ENCODE results near the gene MPST.
"Not testable (repeated sequence)": the region's sequence is repeated elsewhere in the genome, so short reads cannot be mapped to it uniquely, and the experiment has no call there.

DNA sequence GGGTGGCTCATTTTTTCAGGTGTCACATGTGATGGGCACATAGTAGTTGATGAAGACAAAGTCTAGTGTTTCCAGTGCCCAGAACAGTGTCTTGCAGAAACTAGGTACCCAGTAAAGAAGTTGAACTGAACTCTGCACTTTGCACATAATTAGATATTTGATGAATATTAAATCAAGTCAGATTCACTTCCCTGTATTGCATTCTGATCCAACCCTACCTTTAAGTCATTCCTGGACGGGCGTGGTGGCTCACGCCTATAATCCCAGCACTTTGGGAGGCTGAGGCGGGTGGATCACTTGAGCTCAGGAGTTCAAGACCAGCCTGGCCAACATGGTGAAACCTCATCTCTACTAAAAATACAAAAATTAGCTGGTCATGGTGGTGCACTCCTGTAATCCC, 30.5 kb upstream of the MPST start:
- TF ChIP-seq EZH2phosphoT487 (conservative IDR thresholded peaks at IDR 0.05; ENCODE audit: low read length), result not testable (repeated sequence)
- TF ChIP-seq, protein P1, sequence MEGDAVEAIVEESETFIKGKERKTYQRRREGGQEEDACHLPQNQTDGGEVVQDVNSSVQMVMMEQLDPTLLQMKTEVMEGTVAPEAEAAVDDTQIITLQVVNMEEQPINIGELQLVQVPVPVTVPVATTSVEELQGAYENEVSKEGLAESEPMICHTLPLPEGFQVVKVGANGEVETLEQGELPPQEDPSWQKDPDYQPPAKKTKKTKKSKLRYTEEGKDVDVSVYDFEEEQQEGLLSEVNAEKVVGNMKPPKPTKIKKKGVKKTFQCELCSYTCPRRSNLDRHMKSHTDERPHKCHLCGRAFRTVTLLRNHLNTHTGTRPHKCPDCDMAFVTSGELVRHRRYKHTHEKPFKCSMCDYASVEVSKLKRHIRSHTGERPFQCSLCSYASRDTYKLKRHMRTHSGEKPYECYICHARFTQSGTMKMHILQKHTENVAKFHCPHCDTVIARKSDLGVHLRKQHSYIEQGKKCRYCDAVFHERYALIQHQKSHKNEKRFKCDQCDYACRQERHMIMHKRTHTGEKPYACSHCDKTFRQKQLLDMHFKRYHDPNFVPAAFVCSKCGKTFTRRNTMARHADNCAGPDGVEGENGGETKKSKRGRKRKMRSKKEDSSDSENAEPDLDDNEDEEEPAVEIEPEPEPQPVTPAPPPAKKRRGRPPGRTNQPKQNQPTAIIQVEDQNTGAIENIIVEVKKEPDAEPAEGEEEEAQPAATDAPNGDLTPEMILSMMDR (IDR thresholded peaks at IDR 0.05; ENCODE audit: insufficient read depth, low read length, poor library complexity, severe bottlenecking), result not testable (repeated sequence)

All from SU-DHL-6 (cell line).